Right lobe of liver (tissue), 6 donors: ENCODE measurements around the gene NPY. TPM values are rescaled to one million over a fixed set of nuclear protein-coding genes. Genes with fewer than 3 reads are reported as not detected.
A peak's percentile ranks its signal among the peaks of the same experiment; 100 is the strongest.

Source experiments
- ATAC-seq, 4 donors: fragments of 200-7000 bp; cut with Tn5 transposase; one replicate each; pipeline ENCODE4 v1.9.1; 2020; ENCODE audit warnings: mild to moderate bottlenecking in 4 of 4, moderate library complexity in 4 of 4
- DNase-seq, 3 donors: peaks; one replicate each; pipeline ENCODE4 v3.0.0-alpha.2; 2020
- H3K27ac ChIP-seq, 3 donors: fragments of 200-600 bp; one replicate each; pipeline ENCODE4 v1.8.0; 2022
- H3K27me3 ChIP-seq, 2 donors: fragments of 200-600 bp; one replicate each; pipeline ENCODE4 v1.8.0; 2022
- H3K36me3 ChIP-seq, 4 donors: fragments of 200-600 bp; sonication (generic) in 1 of 4; one replicate each; pipeline versions ENCODE4 v1.5.1 to v1.8.0; 2017 to 2022; ENCODE audit warnings: control low read depth in 1 of 4
- H3K4me1 ChIP-seq, 4 donors: fragments of 200-600 bp; sonication (generic) in 1 of 4; one replicate each; pipeline versions ENCODE4 v1.5.1 to v1.8.0; 2017 to 2022; ENCODE audit warnings: control low read depth in 1 of 4
- H3K4me3 ChIP-seq, 3 donors: fragments of 200-600 bp; one replicate each; pipeline ENCODE4 v1.8.0; 2022
- H3K9me3 ChIP-seq, 4 donors: fragments of 200-600 bp; sonication (generic) in 1 of 4; one replicate each; pipeline versions ENCODE4 v1.5.1 to v1.8.0; 2017 to 2022; ENCODE audit warnings: control low read depth in 1 of 4
- CTCF ChIP-seq, 4 donors: fragments of 200-600 bp in 3 of 4; fragments of 450-650 bp in 1 of 4; IDR thresholded peaks; one replicate each; pipeline versions ENCODE4 v1.5.1 to v1.8.0; 2016 to 2022; ENCODE audit warnings: antibody characterized with exemption in 4 of 4, mild to moderate bottlenecking in 2 of 4
- POLR2A ChIP-seq: fragments of 450-650 bp; IDR thresholded peaks from one replicate; pipeline ENCODE4 v1.6.1; 2017; ENCODE audit warnings: antibody characterized with exemption, mild to moderate bottlenecking
- WGBS: methylation state at CpG from one replicate; pipeline ENCODE4 v1.1.6; 2018; ENCODE audit warnings: low coverage, low lambda C conversion rate; ENCODE audit not compliant: insufficient coverage; ENCODE audit errors: missing lambda C conversion rate; 5-methylcytosine and 5-hydroxymethylcytosine counted together
- intact Hi-C, 2 donors: fragments of 100-400 bp; cut with DNase I; formaldehyde crosslinking; loops; one replicate each; pipeline versions ENCODE4 v1.11.2 to v1.14.1; 2022
- total RNA-seq, 6 experiments: library from RNA; depleted of rRNA in 2 of 6; stranded (reverse); fragments of >200 nt in 2 of 6; fragmentation: NEBNext Ultra II Directional in 3 of 6; extraction: Animal tissue kit (Norgen Biotek cat#: 25700) in 3 of 6; gene quantifications; one replicate each; pipeline versions ENCODE4 v1.1.0 to v1.2.4, GENCODE V29; 2016 to 2023
- donor health status: DM: no; HTN: yes; CAD: no.
- donor health status: DM: no; HTN: no; CAD: no.
- donor health status: DM: no; HTN: no; CAD: no.
- donor health status: DM: no; HTN: yes; CAD: no.
- donor health status: DM: no; HTN: yes; CAD: no.

Gene NPY
- total RNA-seq, 6 experiments from 2014 or later: not detected

- no peaks in the 10 kb centered on the region for H3K36me3 ChIP-seq
- H3K9me3 ChIP-seq: no peaks in the 10 kb centered on the region
- no peaks in the 10 kb centered on the region for H3K27me3 ChIP-seq
- no peaks in the 10 kb centered on the region for H3K4me1 ChIP-seq
- no peak overlapping the region for H3K4me3 ChIP-seq
- 22% methylated on average over 5 of the region's 5 CpGs for WGBS
- peak; percentile 18 to 48 (median 30) for TF ChIP-seq CTCF (IDR thresholded peaks at IDR 0.05)
- TF ChIP-seq POLR2A: no peak
- H3K27ac ChIP-seq: no peak overlapping the region
- ATAC-seq: peak; percentile 70 to 89 (median 83)
- intact Hi-C loops: no loop called here
- no peak for DNase-seq
Measured at GRCh38 chr7:24290004-24290641, 6.1 kb downstream of the NPY start.

GRCh38 chr7:24291271-24291670, 7.3 kb downstream of the NPY start:
- H3K27ac ChIP-seq: no peak overlapping the region
- no peaks in the 10 kb centered on the region for H3K4me1 ChIP-seq
- TF ChIP-seq POLR2A (no peak), CTCF (IDR thresholded peaks at IDR 0.05) (no peak)
- H3K27me3 ChIP-seq: no peaks in the 10 kb centered on the region
- ATAC-seq (no peak), DNase-seq (no peak)
- no peaks in the 10 kb centered on the region for H3K9me3 ChIP-seq
- H3K36me3 ChIP-seq: no peaks in the 10 kb centered on the region
- no peak overlapping the region for H3K4me3 ChIP-seq
- intact Hi-C loops: no loop called here
- WGBS: 54% methylated on average over 7 of the region's 7 CpGs

- no peaks in the 10 kb centered on the region for H3K9me3 ChIP-seq
- intact Hi-C loops: no loop called here
- H3K4me1 ChIP-seq: no peaks in the 10 kb centered on the region
- 36% methylated on average over 3 of the region's 3 CpGs for WGBS
- ATAC-seq (no peak), DNase-seq (no peak)
- no peaks in the 10 kb centered on the region for H3K27me3 ChIP-seq
- H3K4me3 ChIP-seq: no peak overlapping the region
- TF ChIP-seq CTCF (IDR thresholded peaks at IDR 0.05): no peak
- TF ChIP-seq POLR2A: no peak
- H3K36me3 ChIP-seq: no peaks in the 10 kb centered on the region
- no peak overlapping the region for H3K27ac ChIP-seq
Measured at GRCh38 chr7:24297362-24297761, 13.4 kb downstream of the NPY start.

GRCh38 chr7:24298696-24299095, 14.7 kb downstream of the NPY start:
- no peak for TF ChIP-seq CTCF (IDR thresholded peaks at IDR 0.05)
- no peak for TF ChIP-seq POLR2A
- H3K4me3 ChIP-seq: no peak overlapping the region
- intact Hi-C loops: no loop called here

GRCh38 chr7:24299192-24299591, 15.2 kb downstream of the NPY start:
- Histone ChIP-seq H3K4me1 (no peaks in the 10 kb centered on the region), H3K36me3 (no peaks in the 10 kb centered on the region), H3K27me3 (no peaks in the 10 kb centered on the region), H3K9me3 (no peaks in the 10 kb centered on the region), H3K27ac (no peak overlapping the region), H3K4me3 (no peak overlapping the region)
- TF ChIP-seq POLR2A: no peak
- no peak for TF ChIP-seq CTCF (IDR thresholded peaks at IDR 0.05)
- ATAC-seq (no peak), DNase-seq (no peak)
- 34% methylated on average over 3 of the region's 4 CpGs for WGBS
- intact Hi-C loops: no loop called here

More at GRCh38 chr7:24298696-24299095, 14.7 kb downstream of the NPY start:
- H3K27me3 ChIP-seq: no peaks in the 10 kb centered on the region
- no peaks in the 10 kb centered on the region for H3K9me3 ChIP-seq
- H3K4me1 ChIP-seq: no peaks in the 10 kb centered on the region
- DNase-seq (no peak), ATAC-seq (no peak)
- no peaks in the 10 kb centered on the region for H3K36me3 ChIP-seq
- H3K27ac ChIP-seq: no peak overlapping the region
